ENCODE measurements around the gene PNPLA1. TPM values are rescaled to one million over a fixed set of nuclear protein-coding genes. Genes with fewer than 3 reads are reported as not detected.

Gene PNPLA1
- total RNA-seq, 1 experiment from 2014 or later = not detected

DNA sequence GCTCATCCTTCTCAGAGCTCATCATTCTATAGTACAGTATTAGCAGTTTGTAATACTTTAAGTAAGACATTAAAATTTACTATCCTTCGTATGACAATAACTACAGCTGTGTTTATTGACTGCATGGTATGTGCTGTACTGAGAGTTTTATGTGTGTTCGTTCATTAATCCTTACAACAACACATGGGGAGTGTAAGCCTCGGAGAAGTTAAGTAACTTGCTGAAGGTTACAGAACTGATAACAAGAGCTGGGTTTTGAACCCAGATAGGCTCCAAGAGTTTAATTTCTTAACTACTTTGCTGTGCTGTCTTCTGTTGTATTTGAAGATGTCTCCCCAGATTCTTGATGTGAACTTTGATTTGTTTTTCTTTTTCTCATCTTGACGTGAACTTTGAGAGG, 49.6 kb upstream of the PNPLA1 start:
- DNase-seq (ENCODE audit: low spot score) (no peak), ATAC-seq (no peak)
- H3K36me3 Mint-ChIP-seq = peaks cover 56% of the 10 kb centered on the region
- POLR2A ChIA-PET = no interaction called here
- TF ChIP-seq NFYB (CRISPR knock-in tag; conservative IDR thresholded peaks at IDR 0.05; ENCODE audit: low read depth) = no peak
- TF ChIP-seq, protein P1, sequence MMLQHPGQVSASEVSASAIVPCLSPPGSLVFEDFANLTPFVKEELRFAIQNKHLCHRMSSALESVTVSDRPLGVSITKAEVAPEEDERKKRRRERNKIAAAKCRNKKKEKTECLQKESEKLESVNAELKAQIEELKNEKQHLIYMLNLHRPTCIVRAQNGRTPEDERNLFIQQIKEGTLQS (CRISPR knock-in tag; conservative IDR thresholded peaks at IDR 0.05) = no peak
- no peak for TF ChIP-seq ESRRA (CRISPR knock-in tag; IDR thresholded peaks at IDR 0.05; ENCODE audit: borderline replicate concordance)
- TF ChIP-seq ZNF219 (CRISPR knock-in tag; IDR thresholded peaks at IDR 0.05; ENCODE audit: borderline replicate concordance) = no peak
- TF ChIP-seq IRF2 (CRISPR knock-in tag; IDR thresholded peaks at IDR 0.05; ENCODE audit: borderline replicate concordance, low read depth) = no peak
- no peak for TF ChIP-seq RELA (CRISPR knock-in tag; IDR thresholded peaks at IDR 0.05; ENCODE audit: borderline replicate concordance)
- no peak overlapping the region for H3K4me3 Mint-ChIP-seq
- H3K4me1 Mint-ChIP-seq = no peaks in the 10 kb centered on the region
- no peaks in the 10 kb centered on the region for H3K9me3 Mint-ChIP-seq
- no peaks in the 10 kb centered on the region for H3K27me3 Mint-ChIP-seq (ENCODE audit: low read depth)
- no peak overlapping the region for H3K27ac Mint-ChIP-seq
- CTCF ChIA-PET = no interaction called here

DNA sequence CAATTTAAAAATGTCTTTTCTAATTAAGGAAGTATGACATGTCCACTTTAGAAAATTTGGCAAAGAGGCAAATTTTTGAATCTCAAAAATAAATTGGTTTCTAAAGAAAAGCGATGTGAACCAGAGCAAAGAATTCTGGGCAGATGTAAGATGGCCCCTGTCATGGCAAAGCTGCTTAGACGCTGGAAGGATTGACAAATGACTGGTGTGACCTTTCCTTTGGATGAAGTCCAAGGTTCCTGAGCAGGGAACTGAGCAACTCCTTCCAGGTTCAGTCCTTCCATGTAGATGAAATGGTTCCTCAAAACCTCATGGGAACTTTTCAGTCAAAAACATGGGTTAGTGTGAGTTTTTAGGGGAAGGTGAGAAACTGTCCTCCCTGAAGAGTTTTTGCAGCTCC, 48.2 kb upstream of the PNPLA1 start:
- H3K36me3 Mint-ChIP-seq = peaks cover 48% of the 10 kb centered on the region
- ATAC-seq = no peak
- CTCF ChIA-PET = interaction anchor here (1.2 kb wide), 1 partner anchor 82 kb away, joined by 5 read pairs; no protein-coding TSS in a partner anchor
- no peak for TF ChIP-seq ZNF423 (CRISPR knock-in tag; IDR thresholded peaks at IDR 0.05)
- TF ChIP-seq ZNF416 (CRISPR knock-in tag; IDR thresholded peaks at IDR 0.05) = no peak
- TF ChIP-seq, protein P2, sequence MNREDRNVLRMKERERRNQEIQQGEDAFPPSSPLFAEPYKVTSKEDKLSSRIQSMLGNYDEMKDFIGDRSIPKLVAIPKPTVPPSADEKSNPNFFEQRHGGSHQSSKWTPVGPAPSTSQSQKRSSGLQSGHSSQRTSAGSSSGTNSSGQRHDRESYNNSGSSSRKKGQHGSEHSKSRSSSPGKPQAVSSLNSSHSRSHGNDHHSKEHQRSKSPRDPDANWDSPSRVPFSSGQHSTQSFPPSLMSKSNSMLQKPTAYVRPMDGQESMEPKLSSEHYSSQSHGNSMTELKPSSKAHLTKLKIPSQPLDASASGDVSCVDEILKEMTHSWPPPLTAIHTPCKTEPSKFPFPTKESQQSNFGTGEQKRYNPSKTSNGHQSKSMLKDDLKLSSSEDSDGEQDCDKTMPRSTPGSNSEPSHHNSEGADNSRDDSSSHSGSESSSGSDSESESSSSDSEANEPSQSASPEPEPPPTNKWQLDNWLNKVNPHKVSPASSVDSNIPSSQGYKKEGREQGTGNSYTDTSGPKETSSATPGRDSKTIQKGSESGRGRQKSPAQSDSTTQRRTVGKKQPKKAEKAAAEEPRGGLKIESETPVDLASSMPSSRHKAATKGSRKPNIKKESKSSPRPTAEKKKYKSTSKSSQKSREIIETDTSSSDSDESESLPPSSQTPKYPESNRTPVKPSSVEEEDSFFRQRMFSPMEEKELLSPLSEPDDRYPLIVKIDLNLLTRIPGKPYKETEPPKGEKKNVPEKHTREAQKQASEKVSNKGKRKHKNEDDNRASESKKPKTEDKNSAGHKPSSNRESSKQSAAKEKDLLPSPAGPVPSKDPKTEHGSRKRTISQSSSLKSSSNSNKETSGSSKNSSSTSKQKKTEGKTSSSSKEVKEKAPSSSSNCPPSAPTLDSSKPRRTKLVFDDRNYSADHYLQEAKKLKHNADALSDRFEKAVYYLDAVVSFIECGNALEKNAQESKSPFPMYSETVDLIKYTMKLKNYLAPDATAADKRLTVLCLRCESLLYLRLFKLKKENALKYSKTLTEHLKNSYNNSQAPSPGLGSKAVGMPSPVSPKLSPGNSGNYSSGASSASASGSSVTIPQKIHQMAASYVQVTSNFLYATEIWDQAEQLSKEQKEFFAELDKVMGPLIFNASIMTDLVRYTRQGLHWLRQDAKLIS (CRISPR knock-in tag; IDR thresholded peaks at IDR 0.05; ENCODE audit: borderline replicate concordance) = no peak
- TF ChIP-seq FOXP1 (CRISPR knock-in tag; IDR thresholded peaks at IDR 0.05; ENCODE audit: borderline replicate concordance) = no peak
- TF ChIP-seq ZNF671 (CRISPR knock-in tag; IDR thresholded peaks at IDR 0.05) = no peak
- TF ChIP-seq, protein P3, sequence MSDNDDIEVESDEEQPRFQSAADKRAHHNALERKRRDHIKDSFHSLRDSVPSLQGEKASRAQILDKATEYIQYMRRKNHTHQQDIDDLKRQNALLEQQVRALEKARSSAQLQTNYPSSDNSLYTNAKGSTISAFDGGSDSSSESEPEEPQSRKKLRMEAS (CRISPR knock-in tag; IDR thresholded peaks at IDR 0.05) = no peak
- TF ChIP-seq ZNF138 (CRISPR knock-in tag; conservative IDR thresholded peaks at IDR 0.05) = no peak
- no peak for TF ChIP-seq GTF2I (CRISPR knock-in tag; conservative IDR thresholded peaks at IDR 0.05)
- TF ChIP-seq, protein P4, sequence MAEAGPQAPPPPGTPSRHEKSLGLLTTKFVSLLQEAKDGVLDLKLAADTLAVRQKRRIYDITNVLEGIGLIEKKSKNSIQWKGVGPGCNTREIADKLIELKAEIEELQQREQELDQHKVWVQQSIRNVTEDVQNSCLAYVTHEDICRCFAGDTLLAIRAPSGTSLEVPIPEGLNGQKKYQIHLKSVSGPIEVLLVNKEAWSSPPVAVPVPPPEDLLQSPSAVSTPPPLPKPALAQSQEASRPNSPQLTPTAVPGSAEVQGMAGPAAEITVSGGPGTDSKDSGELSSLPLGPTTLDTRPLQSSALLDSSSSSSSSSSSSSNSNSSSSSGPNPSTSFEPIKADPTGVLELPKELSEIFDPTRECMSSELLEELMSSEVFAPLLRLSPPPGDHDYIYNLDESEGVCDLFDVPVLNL (CRISPR knock-in tag; IDR thresholded peaks at IDR 0.05; ENCODE audit: borderline replicate concordance, low read depth) = no peak
- TF ChIP-seq, protein P5, sequence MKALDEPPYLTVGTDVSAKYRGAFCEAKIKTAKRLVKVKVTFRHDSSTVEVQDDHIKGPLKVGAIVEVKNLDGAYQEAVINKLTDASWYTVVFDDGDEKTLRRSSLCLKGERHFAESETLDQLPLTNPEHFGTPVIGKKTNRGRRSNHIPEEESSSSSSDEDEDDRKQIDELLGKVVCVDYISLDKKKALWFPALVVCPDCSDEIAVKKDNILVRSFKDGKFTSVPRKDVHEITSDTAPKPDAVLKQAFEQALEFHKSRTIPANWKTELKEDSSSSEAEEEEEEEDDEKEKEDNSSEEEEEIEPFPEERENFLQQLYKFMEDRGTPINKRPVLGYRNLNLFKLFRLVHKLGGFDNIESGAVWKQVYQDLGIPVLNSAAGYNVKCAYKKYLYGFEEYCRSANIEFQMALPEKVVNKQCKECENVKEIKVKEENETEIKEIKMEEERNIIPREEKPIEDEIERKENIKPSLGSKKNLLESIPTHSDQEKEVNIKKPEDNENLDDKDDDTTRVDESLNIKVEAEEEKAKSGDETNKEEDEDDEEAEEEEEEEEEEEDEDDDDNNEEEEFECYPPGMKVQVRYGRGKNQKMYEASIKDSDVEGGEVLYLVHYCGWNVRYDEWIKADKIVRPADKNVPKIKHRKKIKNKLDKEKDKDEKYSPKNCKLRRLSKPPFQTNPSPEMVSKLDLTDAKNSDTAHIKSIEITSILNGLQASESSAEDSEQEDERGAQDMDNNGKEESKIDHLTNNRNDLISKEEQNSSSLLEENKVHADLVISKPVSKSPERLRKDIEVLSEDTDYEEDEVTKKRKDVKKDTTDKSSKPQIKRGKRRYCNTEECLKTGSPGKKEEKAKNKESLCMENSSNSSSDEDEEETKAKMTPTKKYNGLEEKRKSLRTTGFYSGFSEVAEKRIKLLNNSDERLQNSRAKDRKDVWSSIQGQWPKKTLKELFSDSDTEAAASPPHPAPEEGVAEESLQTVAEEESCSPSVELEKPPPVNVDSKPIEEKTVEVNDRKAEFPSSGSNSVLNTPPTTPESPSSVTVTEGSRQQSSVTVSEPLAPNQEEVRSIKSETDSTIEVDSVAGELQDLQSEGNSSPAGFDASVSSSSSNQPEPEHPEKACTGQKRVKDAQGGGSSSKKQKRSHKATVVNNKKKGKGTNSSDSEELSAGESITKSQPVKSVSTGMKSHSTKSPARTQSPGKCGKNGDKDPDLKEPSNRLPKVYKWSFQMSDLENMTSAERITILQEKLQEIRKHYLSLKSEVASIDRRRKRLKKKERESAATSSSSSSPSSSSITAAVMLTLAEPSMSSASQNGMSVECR (CRISPR knock-in tag; IDR thresholded peaks at IDR 0.05; ENCODE audit: borderline replicate concordance) = no peak
- TF ChIP-seq, protein P6, sequence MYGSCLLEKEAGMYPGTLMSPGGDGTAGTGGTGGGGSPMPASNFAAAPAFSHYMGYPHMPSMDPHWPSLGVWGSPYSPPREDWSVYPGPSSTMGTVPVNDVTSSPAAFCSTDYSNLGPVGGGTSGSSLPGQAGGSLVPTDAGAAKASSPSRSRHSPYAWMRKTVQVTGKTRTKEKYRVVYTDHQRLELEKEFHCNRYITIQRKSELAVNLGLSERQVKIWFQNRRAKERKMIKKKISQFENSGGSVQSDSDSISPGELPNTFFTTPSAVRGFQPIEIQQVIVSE (CRISPR knock-in tag; IDR thresholded peaks at IDR 0.05; ENCODE audit: borderline replicate concordance) = no peak
- TF ChIP-seq, protein P7, sequence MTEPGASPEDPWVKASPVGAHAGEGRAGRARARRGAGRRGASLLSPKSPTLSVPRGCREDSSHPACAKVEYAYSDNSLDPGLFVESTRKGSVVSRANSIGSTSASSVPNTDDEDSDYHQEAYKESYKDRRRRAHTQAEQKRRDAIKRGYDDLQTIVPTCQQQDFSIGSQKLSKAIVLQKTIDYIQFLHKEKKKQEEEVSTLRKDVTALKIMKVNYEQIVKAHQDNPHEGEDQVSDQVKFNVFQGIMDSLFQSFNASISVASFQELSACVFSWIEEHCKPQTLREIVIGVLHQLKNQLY (CRISPR knock-in tag; IDR thresholded peaks at IDR 0.05) = no peak
- TF ChIP-seq JUN (CRISPR knock-in tag; IDR thresholded peaks at IDR 0.05) = no peak
- no peak for TF ChIP-seq ELF4 (CRISPR knock-in tag; IDR thresholded peaks at IDR 0.05; ENCODE audit: low read depth)
- TF ChIP-seq ZNF281 (CRISPR knock-in tag; IDR thresholded peaks at IDR 0.05) = no peak

More for the DNA sequence above, 48.2 kb upstream of the PNPLA1 start:
- Mint-ChIP-seq H3K27ac (no peak overlapping the region), H3K9me3 (no peaks in the 10 kb centered on the region), H3K4me3 (no peak overlapping the region), H3K27me3 (ENCODE audit: low read depth) (no peaks in the 10 kb centered on the region), H3K4me1 (no peaks in the 10 kb centered on the region)
- POLR2A ChIA-PET = no interaction called here
- DNase-seq (ENCODE audit: low spot score) = no peak

All from WTC11 (cell line).